Measurements from ENCODE around the gene PANX2.
"Not testable (repeated sequence)": the region's sequence is repeated elsewhere in the genome, so short reads cannot be mapped to it uniquely, and the experiment has no call there.

The PANX2 gene

DNA sequence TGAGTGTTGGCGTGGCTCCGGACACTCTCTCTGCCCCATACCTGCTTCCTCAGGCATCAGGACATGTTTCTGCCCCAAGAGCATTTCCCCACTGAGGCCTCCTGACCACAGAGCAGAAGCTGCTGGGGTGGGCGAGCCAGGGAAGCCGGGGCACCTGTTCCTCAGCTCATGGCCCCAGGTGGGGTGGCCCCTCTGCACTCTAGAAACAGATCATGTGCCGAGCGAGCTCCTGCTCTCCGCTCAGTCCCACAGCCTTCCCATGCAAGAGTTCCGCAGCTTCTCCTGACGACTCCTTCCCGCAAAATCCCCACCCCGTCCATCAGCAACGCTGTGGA, 22.4 kb upstream of the PANX2 start:
- no peak for DNase-seq

DNA sequence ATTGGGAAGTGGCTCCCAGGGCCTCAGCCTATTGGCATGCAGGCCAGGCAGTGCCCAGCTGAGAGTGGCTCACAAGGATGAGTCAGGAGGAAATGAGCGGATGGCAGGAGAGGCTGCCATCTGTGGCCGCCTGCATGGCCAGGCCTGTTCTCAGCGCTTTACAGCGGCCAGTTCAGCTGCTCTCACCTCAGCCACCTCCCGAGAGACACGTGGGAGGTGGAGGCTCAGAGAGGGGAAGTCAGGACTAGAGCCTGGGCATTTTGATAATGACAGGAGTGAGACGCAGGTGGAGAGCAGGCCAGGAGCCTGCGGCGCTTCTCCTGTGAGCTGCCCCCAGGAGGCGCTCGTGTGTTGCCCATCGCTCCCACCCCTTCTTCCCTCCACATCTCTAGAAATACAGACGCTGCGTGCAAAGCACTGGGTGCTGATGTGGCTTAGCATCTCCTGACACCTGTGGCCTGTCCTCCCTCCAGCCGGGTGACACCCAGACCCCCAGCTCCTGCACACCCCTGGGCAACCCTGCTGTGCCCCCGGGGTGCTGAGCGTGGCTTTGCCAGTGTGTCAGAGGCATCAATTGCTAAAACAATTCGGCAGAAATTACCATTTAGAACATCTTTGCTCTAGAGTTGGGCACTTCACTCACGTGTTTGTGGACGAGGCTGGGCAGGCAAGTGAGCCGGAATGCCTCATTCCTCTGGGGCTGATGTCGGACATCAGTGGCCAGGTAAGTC, 21.4 kb upstream of the PANX2 start:
- peak; percentile 94 to 95 for DNase-seq

- DNase-seq = peak in 1 of 2 experiments; percentile 61
Observed at GRCh38 chr22:50150161-50151129, 20.1 kb upstream of the PANX2 start.

- no peak for DNase-seq
Observed at GRCh38 chr22:50151571-50152537, 18.7 kb upstream of the PANX2 start.

- no peak for DNase-seq
Observed at GRCh38 chr22:50153056-50153755, 17.3 kb upstream of the PANX2 start.

DNA sequence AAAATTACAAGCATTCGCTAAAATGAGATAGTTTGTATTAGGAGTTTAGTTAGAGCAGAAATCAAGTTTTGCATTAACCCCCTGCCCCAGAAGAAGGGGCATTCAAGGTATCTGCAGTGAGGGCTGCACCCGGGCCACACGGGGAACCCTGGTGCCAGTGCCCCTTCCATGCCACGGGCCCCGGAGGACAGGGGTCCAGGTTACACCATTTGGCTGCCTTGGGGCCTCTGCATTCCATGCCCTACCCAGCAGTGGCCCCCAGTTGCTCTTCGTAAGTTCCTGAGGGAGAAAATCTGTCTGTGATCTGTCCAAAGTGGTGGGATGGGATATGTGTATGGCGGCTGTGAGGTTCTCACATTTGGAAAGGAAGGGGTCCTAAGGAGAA, 16.8 kb upstream of the PANX2 start:
- DNase-seq = no peak

- peak; percentile 75 to 85 for DNase-seq
Observed at GRCh38 chr22:50157709-50158375, 12.7 kb upstream of the PANX2 start.

GRCh38 chr22:50160947-50161346, 9.6 kb upstream of the PANX2 start:
- DNase-seq = no peak

DNA sequence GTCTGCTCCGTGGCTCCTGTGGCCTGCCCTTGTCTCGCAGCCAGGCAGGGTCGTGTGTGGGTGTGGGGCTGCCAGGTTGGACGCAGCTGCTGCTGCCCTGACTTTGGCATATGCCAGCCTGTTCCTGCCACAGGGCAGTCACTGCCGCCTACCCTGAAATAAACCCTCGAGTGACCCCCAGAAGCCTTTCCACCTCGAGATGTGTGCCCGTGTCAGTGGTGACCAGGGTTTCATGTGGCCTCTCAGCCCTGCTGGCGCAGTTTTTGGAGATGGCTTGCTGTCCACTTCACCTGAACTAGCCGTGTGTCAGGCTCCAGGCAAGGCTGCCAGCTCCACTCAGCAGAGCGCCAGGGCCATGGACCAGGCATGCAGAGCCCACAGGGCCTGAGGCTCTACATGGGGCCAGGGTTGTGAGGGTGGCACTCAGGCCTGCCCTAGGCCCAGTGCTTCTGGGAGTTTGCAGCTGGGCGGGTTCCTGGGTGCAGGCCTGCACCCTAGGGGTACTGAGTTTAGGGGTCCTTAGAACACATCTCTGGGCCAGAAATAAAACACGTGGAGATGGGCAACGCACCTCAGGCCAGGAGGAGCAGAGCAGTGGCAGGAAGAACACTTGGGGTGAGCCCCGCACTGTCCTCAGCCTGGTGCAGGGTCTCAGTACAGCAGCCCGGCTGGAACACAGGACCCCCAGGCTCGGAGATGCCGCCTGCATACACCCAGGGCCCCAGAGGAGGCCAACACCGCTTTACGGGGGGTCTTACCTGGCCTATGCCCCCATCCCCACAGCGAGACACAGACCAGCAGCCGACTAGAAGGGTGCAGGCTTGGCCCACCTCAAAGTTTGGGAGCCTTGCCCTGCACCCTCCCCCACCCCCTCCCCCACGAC, 8.8 kb upstream of the PANX2 start:
- DNase-seq = no peak

DNA sequence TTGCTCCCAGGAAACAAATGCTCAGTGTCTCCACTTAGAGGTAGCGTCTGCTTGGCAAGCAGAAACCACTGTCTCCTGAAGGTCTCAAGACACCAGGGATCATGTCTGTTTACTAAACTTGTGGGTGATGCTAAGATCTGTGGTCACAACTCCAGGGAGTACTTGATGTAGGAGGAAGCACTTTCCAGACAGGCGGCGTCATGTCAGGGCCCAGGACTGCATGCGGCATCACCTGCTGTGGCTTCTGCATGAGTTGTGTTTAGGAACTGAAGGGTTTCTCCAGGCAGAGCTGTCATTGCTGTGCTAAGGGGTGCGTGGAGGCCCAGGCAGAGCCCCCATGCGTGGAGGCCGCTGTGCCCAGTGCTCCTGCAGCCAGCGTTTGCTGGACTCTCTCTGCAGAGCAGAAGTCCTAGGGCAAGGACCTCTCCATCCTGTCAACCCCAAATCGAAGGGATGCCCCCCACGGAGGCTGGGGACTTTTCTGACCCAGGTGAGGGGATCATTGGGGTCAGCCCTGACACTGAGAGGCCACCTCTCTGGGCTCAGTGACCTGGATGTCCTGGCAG, 8.1 kb upstream of the PANX2 start:
- DNase-seq = no peak

DNA sequence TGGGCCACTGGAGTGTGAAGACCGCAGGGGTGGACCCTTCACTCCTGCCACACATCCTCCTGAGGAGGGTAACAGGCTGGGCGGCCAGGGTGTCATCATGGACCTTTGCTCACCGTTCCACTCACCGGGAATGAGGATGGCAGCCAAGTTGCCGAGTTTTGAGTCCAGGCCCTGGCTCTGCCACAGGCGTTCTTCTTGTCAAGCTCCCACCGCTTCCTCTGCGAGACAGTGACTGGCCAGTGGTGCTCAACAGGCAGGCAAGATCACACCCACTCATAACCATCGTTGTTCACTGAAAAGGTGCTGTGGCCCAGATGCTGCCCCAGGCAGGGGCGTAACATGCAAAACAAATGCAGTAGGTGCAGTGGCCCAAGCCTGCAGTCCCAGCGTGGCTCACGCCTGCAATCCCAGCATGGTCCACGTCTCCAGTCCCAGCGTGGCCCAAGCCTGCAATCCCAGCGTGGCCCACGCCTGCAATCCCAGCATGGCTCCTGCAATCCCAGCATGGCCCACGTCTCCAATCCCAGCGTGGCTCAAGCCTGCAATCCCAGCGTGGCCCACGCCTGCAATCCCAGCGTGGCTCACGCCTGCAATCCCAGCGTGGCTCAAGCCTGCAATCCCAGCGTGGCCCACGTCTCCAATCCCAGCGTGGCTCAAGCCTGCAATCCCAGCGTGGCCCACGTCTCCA, 5.0 kb upstream of the PANX2 start:
- no peak for DNase-seq

- DNase-seq = no peak
Observed at GRCh38 chr22:50167689-50168489, 2.6 kb upstream of the PANX2 start.

DNA sequence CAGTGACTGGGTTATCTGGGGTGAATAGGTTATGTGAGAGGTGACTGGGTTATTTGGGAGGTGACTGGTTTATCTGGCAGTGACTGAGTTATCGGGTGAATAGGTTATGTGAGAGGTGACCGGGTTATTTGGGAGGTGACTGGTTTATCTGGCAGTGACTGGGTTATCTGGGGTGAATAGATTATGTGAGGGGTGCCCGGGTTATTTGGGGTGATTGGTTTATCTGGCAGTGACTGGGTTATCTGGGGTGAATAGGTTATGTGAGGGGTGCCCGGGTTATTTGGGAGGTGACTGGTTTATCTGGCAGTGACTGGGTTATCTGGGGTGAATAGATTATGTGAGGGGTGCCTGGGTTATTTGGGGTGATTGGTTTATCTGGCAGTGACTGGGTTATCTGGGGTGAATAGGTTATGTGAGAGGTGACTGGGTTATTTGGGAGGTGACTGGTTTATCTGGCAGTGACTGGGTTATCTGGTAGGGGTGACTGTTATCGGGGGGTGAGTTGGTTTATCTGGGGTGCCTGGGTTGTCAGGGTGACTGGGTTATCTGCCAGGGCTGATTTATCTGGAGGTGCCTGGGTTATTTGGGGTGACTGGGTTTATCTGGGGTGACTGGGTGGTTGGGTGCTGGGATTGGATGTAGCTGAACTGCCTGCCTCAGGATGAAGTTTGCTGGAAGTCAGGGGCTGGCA, 1.9 kb upstream of the PANX2 start:
- DNase-seq = not testable (repeated sequence)

GRCh38 chr22:50169181-50169759, 1.3 kb upstream of the PANX2 start:
- DNase-seq = no peak

DNA sequence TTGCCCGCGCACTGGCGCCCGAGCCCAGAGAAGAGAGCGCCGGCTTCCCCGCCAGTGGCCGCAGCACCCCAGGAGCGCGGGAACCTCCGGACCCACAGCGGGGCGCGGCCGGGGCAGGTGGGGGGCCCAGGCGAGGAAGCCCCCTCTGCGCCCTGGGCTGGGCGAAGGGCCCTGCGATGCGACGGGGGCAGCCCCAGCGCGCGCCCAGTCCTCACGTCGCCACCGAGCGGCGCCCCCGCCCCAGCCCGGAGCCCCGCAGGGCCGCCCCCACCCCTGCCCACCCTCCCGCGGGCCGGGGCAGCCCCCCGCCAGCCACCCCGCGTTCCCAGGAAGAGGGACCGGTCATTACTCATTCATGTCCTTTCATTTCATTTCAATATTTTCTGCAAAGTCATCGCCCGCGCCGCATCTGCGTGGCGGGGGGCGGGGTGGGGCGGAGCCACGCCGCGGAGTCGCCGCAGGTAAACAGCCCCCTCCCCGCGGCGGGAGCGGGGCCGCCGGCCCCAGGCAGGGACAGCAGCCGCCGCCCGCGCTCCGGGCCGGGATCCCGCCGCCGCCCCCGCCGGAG, 673 bp upstream of the PANX2 start:
- DNase-seq = no peak

DNA sequence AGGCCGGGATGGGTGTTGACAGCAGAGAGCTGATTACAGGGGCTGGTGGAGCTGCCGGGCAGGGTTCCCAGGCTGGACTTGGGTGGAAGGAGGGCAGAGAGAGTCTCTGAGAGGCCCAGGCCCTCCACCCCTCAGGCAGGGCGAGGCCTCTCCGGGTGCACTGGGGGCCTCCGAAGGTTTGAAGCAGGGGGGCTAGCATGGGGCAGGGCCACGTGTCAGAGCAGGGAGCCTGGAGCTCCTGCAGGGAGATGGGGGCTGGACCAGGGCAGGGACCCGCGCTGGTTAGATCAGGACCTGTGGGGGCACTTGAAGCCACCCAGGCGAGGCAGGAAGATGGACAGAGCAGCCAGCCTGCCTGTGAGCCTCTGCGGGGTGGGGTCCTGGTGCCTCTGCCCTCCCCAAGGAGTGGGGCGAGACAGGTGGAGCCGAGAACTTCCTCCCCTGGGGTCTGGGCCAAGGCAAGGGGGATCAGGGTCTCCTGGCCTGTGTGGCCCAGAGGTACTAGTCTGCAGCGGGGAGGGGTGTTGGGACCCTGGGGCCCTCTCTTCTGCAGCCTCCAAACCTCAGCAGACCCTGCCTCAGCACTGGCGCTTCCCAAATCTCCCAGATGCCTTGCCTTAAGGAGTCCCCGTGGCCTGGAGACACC, 911 bp downstream of the PANX2 start:
- DNase-seq = no peak

DNA sequence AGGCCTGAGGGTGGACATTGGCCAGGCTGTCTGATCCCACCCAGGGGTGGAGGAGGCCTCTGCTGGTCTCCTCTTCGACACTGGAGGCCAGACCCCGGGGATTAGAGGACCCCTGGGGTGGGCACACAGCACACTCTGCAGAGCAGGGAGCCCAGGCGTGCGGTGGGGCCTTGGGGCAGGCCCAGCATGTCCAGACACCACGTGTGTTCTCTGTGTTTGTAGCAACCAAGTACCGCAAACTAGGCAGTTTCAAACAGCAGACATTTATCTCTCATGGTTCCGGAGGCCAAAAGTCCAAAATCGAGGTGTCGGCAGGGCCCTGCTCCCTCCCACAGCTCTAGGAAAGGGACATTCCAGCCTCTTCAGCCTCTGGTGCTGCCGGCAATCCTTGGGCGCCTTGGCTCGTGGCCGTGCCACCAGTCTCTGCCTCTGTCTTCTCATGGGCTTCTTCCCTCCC, 1.5 kb downstream of the PANX2 start:
- no peak for DNase-seq

All from cerebellar nuclear complex (tissue), 1 donor.